PC-9 (cell line): Measurements from ENCODE around the gene TUBGCP6. TPM values are rescaled to one million over a fixed set of nuclear protein-coding genes. Genes with fewer than 3 reads are reported as not detected.

Experiments
- BruUV-seq: library from RNA; stranded (reverse); fragments of 400-500 nt; replicated peaks from 2 replicates; lab custom pipeline; 2021; lab: Mats Ljungman, UMichigan
- CTCF ChIA-PET: fragments of 300-600 bp; sonication (Branson Sonifier 250); formaldehyde crosslinking; loops from one replicate; lab custom pipeline; 2022; ENCODE audit warnings: antibody characterized with exemption; lab: Charles Lee
- POLR2A ChIA-PET: fragments of 300-600 bp; sonication (Branson Sonifier 250); formaldehyde crosslinking; loops from one replicate; lab custom pipeline; 2022; ENCODE audit warnings: antibody characterized with exemption; ENCODE audit not compliant: unreplicated experiment; lab: Charles Lee
- DNase-seq, 2 experiments: peaks; one replicate each; pipeline versions ENCODE4 v3.0.0 to v3.0.0-alpha.2; 2015 to 2022; ENCODE audit warnings: mixed read lengths in 1 of 2
- H2AFZ ChIP-seq: fragments of 200-600 bp; sonication (generic); 2 replicates; pipeline ENCODE4 v1.8.1; 2017; ENCODE audit warnings: antibody characterized with exemption
- H3F3A ChIP-seq: fragments of 200-600 bp; sonication (generic); 2 replicates; pipeline ENCODE4 v1.8.1; 2017; ENCODE audit warnings: antibody characterized with exemption, mild to moderate bottlenecking, low read depth; ENCODE audit not compliant: insufficient read depth
- H3K27ac ChIP-seq: fragments of 200-600 bp; sonication (generic); 2 replicates; pipeline ENCODE4 v1.6.1; 2016; ENCODE audit warnings: mixed run types
- H3K27me3 ChIP-seq: fragments of 200-600 bp; sonication (generic); 2 replicates; pipeline ENCODE4 v1.6.1; 2016; ENCODE audit warnings: low read depth, mixed run types; ENCODE audit not compliant: insufficient read depth
- H3K36me3 ChIP-seq: fragments of 200-600 bp; sonication (generic); 2 replicates; pipeline ENCODE4 v1.6.1; 2016; ENCODE audit warnings: low read depth, mixed run types
- H3K4me1 ChIP-seq: fragments of 200-600 bp; sonication (generic); replicated peaks from 2 replicates; pipeline ENCODE4 v1.6.1; 2016; ENCODE audit warnings: mixed run types; ENCODE audit not compliant: insufficient read depth
- H3K4me2 ChIP-seq: fragments of 200-600 bp; sonication (generic); 2 replicates; pipeline ENCODE4 v1.6.1; 2017; ENCODE audit warnings: mixed run types
- H3K4me3 ChIP-seq: fragments of 200-600 bp; sonication (generic); 2 replicates; pipeline ENCODE4 v1.6.1; 2016; ENCODE audit warnings: mixed run types
- H3K79me2 ChIP-seq: fragments of 200-600 bp; sonication (generic); 2 replicates; pipeline ENCODE4 v1.6.1; 2017; ENCODE audit warnings: low read depth, mixed run types
- H3K9me2 ChIP-seq: fragments of 200-600 bp; sonication (generic); 2 replicates; pipeline ENCODE4 v1.8.1; 2017; ENCODE audit warnings: mild to moderate bottlenecking; ENCODE audit not compliant: insufficient read depth
- H3K9me3 ChIP-seq: fragments of 200-600 bp; sonication (generic); 2 replicates; pipeline ENCODE4 v1.8.1; 2016; ENCODE audit warnings: low read depth; ENCODE audit not compliant: insufficient read depth
- H4K20me1 ChIP-seq: fragments of 200-600 bp; sonication (generic); 2 replicates; pipeline ENCODE4 v1.8.1; 2017; ENCODE audit not compliant: insufficient read depth
- EZH2 ChIP-seq: fragments of 200-600 bp; sonication (generic); IDR thresholded peaks from 2 replicates; pipeline ENCODE4 v1.8.0; 2017; ENCODE audit warnings: antibody characterized with exemption, low read depth
- intact Hi-C: fragments of 100-400 bp; cut with micrococcal nuclease; formaldehyde crosslinking; loops from one replicate; pipeline ENCODE4 v1.10.0; 2022; ENCODE audit not compliant: unreplicated experiment
- total RNA-seq: library from RNA; stranded (reverse); gene quantifications from 2 replicates; pipeline ENCODE4 v1.2.3, GENCODE V29; 2021
- TF ChIP-seq, protein P1 (sequence below): fragments of 200-600 bp; sonication (generic); conservative IDR thresholded peaks from 2 replicates; pipeline ENCODE4 v1.6.1; 2017; ENCODE audit warnings: mixed run types, antibody characterized with exemption, mild to moderate bottlenecking, moderate library complexity

The TUBGCP6 gene
- total RNA-seq, 1 experiment from 2014 or later, result 31.3 TPM

GRCh38 chr22:50211147-50211546 lies 33.7 kb downstream of the TUBGCP6 start:
- ChIA-PET CTCF (interaction anchor here (0.9 kb wide), 1 partner anchor 62 kb away, joined by 3 read pairs; no protein-coding TSS in a partner anchor), POLR2A (no interaction called here)
- BruUV-seq, result no TSS peak
- Histone ChIP-seq H3K9me3 (no peaks in the 10 kb centered on the region), H3K27ac (no peak overlapping the region), H2AFZ (no peak overlapping the region), H3K9me2 (no peaks in the 10 kb centered on the region), H3K79me2 (peaks cover 4% of the 10 kb centered on the region; the same call in 1 of the 2 replicates), H4K20me1 (peaks cover 82% of the 10 kb centered on the region), H3K4me1 (no peaks in the 10 kb centered on the region), H3K27me3 (no peaks in the 10 kb centered on the region), H3K4me2 (no peak overlapping the region), H3K36me3 (peaks cover 39% of the 10 kb centered on the region), H3F3A (peaks cover 55% of the 10 kb centered on the region; the same call in 1 of the 2 replicates), H3K4me3 (no peak overlapping the region)
- TF ChIP-seq EZH2, result no peak
- TF ChIP-seq, protein P1, sequence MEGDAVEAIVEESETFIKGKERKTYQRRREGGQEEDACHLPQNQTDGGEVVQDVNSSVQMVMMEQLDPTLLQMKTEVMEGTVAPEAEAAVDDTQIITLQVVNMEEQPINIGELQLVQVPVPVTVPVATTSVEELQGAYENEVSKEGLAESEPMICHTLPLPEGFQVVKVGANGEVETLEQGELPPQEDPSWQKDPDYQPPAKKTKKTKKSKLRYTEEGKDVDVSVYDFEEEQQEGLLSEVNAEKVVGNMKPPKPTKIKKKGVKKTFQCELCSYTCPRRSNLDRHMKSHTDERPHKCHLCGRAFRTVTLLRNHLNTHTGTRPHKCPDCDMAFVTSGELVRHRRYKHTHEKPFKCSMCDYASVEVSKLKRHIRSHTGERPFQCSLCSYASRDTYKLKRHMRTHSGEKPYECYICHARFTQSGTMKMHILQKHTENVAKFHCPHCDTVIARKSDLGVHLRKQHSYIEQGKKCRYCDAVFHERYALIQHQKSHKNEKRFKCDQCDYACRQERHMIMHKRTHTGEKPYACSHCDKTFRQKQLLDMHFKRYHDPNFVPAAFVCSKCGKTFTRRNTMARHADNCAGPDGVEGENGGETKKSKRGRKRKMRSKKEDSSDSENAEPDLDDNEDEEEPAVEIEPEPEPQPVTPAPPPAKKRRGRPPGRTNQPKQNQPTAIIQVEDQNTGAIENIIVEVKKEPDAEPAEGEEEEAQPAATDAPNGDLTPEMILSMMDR, result no peak
- intact Hi-C loops, result no loop called here
- DNase-seq, result no peak

DNA sequence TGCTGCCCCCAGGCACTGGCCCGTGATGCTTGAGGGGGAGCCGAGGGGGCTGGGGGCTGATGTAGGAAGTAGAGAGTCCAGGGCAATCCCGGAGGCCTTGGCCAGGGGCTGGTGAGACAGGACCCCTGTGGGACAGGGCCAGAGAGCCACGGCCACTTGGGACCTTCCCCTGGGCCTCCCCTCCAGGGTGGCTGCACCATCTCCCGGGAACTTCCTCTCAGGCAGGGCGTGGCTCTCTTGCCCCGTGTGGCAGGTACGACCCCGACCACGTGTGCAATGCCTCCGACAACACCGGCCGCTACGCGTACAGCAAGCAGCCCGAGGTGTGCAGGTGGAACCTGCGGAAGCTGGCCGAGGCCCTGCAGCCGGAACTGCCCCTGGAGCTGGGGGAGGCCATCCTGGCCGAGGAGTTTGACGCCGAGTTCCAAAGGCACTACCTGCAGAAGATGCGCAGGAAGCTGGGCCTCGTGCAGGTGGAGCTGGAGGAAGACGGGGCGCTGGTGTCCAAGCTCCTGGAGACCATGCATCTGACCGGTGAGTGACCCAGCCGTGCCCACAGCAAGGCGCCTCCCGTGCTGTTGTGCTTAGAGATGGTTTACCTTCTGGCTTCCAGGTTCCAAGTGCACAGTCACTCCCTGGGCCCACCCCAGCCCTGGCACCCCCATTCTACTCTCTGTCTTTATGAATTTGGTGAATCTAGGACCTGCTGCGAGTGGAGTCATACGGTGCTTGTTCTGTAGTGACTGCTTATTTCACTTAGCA lies 34.3 kb downstream of the TUBGCP6 start:
- peaks cover 76% of the 10 kb centered on the region for H4K20me1 ChIP-seq
- H3K9me2 ChIP-seq, result no peaks in the 10 kb centered on the region
- ChIA-PET POLR2A (no interaction called here), CTCF (no interaction called here)
- no TSS peak for BruUV-seq
- intact Hi-C loops, result no loop called here
- H3K4me1 ChIP-seq, result no peaks in the 10 kb centered on the region
- no peaks in the 10 kb centered on the region for H3K9me3 ChIP-seq
- no peak overlapping the region for H3K27ac ChIP-seq
- no peaks in the 10 kb centered on the region for H3K27me3 ChIP-seq
- H3K79me2 ChIP-seq, result peaks cover 4% of the 10 kb centered on the region; the same call in 1 of the 2 replicates
- peaks cover 35% of the 10 kb centered on the region for H3K36me3 ChIP-seq
- TF ChIP-seq, protein P1, result no peak
- TF ChIP-seq EZH2, result no peak
- H2AFZ ChIP-seq, result no peak overlapping the region
- DNase-seq, result no peak
- peaks cover 52% of the 10 kb centered on the region; the same call in 1 of the 2 replicates for H3F3A ChIP-seq
- no peak overlapping the region for H3K4me3 ChIP-seq
- no peak overlapping the region for H3K4me2 ChIP-seq

GRCh38 chr22:50209893-50210292 lies 34.9 kb downstream of the TUBGCP6 start:
- Histone ChIP-seq H3K36me3 (peaks cover 35% of the 10 kb centered on the region), H3K9me2 (no peaks in the 10 kb centered on the region), H3K79me2 (peaks cover 4% of the 10 kb centered on the region; the same call in 1 of the 2 replicates), H4K20me1 (peaks cover 72% of the 10 kb centered on the region), H2AFZ (no peak overlapping the region), H3K27ac (no peak overlapping the region), H3K27me3 (no peaks in the 10 kb centered on the region), H3K4me3 (no peak overlapping the region), H3K4me2 (no peak overlapping the region), H3K4me1 (no peaks in the 10 kb centered on the region), H3F3A (peaks cover 48% of the 10 kb centered on the region; the same call in 1 of the 2 replicates), H3K9me3 (no peaks in the 10 kb centered on the region)
- DNase-seq, result peak; percentile 48 to 53
- ChIA-PET CTCF (no interaction called here), POLR2A (no interaction called here)
- intact Hi-C loops, result loop anchor here (1.0 kb wide), 1 partner anchor 61 kb away; no protein-coding TSS in a partner anchor
- BruUV-seq, result no TSS peak
- no peak for TF ChIP-seq EZH2
- TF ChIP-seq, protein P1, result peak; percentile 98
